ENCODE measurements around the gene FBXO21.
"Not testable (repeated sequence)": the region's sequence is repeated elsewhere in the genome, so short reads cannot be mapped to it uniquely, and the experiment has no call there.

FBXO21 gene, protein sequence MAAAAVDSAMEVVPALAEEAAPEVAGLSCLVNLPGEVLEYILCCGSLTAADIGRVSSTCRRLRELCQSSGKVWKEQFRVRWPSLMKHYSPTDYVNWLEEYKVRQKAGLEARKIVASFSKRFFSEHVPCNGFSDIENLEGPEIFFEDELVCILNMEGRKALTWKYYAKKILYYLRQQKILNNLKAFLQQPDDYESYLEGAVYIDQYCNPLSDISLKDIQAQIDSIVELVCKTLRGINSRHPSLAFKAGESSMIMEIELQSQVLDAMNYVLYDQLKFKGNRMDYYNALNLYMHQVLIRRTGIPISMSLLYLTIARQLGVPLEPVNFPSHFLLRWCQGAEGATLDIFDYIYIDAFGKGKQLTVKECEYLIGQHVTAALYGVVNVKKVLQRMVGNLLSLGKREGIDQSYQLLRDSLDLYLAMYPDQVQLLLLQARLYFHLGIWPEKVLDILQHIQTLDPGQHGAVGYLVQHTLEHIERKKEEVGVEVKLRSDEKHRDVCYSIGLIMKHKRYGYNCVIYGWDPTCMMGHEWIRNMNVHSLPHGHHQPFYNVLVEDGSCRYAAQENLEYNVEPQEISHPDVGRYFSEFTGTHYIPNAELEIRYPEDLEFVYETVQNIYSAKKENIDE

DNA sequence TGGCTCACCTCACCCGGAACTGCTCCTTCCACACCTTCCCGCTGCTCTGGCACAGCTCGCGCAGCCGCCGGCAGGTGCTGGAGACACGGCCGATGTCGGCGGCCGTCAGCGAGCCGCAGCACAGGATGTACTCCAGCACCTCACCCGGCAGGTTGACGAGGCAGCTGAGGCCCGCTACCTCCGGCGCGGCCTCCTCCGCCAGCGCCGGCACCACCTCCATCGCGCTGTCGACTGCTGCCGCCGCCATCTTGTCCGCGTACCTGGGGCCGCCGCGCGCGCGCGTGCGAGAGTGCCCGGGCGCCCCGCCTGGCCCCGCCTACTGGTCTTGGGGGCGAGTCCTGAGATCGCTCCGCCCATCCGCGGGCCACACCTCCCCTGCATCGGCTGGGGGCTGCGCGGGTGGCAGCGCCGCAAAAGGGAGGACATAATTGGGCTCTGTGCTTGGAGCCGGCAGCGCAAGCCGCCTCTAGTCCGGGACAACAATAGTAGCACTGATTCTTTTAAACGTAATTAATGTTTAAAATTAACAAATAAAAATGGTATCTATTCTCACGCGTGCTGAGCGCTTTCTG, at the start of gene FBXO21:
Gene FBXO21, minus strand, starts transcription at position 261 of the 572 bp plus-strand sequence. Its CDS starts 14 bp downstream, at position 247.
- DNase-seq (ENCODE audit: low spot score): peak; percentile 89

- peak; percentile 36 for DNase-seq (ENCODE audit: low spot score)
These were observed 46.3 kb upstream of the FBXO21 start for GRCh38 chr12:117236456-117237001.

DNA sequence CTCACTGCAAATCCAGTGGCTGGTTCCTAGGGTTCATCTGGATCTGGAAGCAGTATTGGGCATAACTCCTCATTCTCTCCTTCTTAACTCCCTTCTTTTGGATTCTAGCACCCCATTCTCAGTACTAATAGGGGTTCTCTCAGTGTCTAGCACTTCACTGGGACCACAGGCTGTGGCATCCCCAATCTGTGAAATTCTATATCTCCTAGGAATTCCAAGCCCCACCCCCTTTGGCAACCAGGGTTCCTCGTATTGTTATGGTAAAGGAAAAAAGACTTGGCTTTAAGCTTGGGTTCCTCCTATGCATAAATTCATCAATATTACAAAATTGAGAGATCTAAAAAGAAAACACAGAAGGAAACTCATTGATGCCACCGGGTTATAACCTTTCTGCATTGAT, 45.0 kb upstream of the FBXO21 start:
- DNase-seq (ENCODE audit: low spot score): no peak

GRCh38 chr12:117234441-117234840, 44.2 kb upstream of the FBXO21 start:
- DNase-seq (ENCODE audit: low spot score): no peak

- DNase-seq (ENCODE audit: low spot score): no peak
These were observed 41.5 kb upstream of the FBXO21 start for GRCh38 chr12:117231750-117232149.

DNA sequence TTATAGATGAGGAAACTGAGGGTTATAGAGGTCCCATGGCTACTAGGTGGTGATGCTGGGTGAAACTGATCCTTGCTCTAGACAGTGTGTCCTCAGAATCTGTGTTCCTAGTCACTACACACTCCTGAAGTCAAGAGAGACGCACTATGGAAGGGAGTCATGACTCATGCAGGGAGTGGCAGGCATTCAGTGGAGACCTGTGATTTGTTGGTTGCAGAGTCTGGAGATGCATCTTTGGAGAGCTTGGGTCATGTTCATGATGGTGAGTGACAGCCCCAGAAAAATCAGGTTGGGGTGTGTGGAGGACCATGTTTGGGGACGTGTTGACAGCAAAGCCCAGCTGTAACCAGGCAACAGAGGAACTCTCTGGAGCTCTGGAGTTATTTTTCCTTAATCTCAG, 38.0 kb upstream of the FBXO21 start:
- DNase-seq (ENCODE audit: low spot score): no peak

DNA sequence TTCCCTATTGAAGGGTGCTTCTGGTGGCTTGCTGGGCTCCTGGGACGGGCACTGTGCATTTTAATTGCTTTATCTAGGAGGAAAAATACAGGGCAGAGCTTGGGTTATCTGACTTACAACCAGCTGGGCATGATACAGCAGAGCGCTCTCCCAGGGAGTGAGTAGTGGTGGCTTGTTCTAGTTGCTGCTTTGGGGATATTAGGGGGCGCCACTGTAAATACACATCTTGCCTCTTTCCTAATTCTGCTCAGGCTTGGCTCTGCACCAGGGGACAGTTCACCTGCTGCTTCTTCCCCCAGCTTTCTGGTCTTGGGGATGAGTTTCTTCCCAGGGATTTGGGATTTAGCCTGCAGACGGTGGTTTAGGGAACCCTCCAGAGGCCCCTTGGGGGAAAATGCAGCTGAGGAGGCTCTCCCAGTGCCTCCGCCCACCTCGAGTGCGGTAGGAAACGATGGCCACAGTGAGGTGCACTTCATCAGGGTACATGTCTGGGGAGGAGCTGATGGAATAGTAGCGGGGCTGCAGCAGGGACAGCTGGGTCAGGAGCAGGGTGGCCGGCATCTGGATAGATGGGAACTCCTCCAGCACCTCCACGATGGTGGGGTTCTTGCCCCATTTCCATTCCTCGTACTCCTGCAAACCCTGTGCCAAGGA, 36.9 kb upstream of the FBXO21 start:
- no peak for DNase-seq (ENCODE audit: low spot score)

GRCh38 chr12:117226505-117226904, 36.2 kb upstream of the FBXO21 start:
- no peak for DNase-seq (ENCODE audit: low spot score)

GRCh38 chr12:117225179-117225578, 34.9 kb upstream of the FBXO21 start:
- DNase-seq (ENCODE audit: low spot score): no peak

DNA sequence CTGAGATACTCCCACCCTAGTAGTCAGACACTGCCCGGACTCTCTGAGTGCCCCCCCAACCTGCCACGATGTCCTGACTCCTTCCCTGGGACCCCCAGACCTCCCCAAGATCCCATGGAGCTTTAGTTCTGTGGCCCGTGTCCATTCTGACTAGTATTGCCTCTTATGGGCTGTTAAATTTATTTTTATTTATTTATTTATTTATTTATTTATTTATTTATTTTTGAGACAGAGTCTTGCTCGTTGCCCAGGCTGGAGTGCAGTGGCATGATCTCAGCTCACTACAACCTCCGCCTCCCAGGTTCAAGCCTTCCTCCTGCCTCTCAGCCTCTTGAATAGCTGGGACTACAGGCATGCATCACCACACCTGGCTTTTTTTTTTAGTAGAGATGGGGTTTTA, 30.7 kb upstream of the FBXO21 start:
- DNase-seq (ENCODE audit: low spot score): not testable (repeated sequence)

DNA sequence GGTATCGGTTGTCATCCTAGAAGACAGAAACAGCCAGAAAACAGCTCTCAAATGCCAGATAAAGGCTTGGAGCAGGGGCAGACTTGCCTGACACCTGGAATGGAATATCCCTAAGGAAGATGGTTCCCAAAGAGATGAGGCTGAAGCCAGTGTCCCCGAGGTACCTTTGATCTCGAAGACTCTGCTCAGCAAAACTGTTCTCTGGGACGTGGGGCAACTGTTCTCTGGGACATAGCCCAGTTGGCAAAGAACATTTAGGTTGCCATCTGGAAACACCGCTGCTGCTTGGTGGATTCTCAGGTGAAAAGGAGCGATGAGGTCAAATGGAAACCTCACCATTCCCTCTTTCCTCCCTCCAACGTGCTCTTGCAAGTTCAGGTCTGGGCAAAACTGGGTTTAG, 27.9 kb upstream of the FBXO21 start:
- no peak for DNase-seq (ENCODE audit: low spot score)

GRCh38 chr12:117216686-117217085, 26.4 kb upstream of the FBXO21 start:
- DNase-seq (ENCODE audit: low spot score): no peak

- DNase-seq (ENCODE audit: low spot score): no peak
These were observed 24.5 kb upstream of the FBXO21 start for GRCh38 chr12:117214797-117215196.

DNA sequence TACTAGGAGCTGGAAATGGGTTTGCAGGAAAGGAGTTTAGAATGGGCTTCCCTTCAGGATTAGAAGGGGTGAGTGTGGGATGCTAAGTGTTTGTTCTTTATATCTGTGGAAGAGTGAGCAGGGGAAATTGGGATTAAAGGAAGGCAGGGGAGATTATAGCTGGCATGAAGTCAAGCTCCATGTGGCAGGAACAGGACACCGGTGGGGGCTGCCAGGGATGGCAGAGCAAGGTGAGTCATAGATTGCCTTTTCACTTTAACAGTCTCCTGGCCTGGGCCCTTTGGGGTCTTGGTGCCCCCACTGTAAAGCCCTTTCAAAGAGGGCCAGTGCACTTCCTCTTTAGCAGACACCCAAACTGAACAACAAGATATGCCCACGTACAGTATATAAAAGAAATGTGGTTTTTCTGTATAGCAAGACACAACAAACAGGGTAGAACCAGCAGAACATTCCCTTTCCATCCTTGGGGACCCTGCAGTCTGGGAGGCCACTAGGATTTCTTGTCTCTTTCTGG, 23.1 kb upstream of the FBXO21 start:
- no peak for DNase-seq (ENCODE audit: low spot score)

- peak; percentile 64 for DNase-seq (ENCODE audit: low spot score)
These were observed 22.4 kb upstream of the FBXO21 start for GRCh38 chr12:117212563-117213190.

GRCh38 chr12:117210266-117210918, 20.1 kb upstream of the FBXO21 start:
- no peak for DNase-seq (ENCODE audit: low spot score)

- no peak for DNase-seq (ENCODE audit: low spot score)
These were observed 19.4 kb upstream of the FBXO21 start for GRCh38 chr12:117209626-117210025.

DNA sequence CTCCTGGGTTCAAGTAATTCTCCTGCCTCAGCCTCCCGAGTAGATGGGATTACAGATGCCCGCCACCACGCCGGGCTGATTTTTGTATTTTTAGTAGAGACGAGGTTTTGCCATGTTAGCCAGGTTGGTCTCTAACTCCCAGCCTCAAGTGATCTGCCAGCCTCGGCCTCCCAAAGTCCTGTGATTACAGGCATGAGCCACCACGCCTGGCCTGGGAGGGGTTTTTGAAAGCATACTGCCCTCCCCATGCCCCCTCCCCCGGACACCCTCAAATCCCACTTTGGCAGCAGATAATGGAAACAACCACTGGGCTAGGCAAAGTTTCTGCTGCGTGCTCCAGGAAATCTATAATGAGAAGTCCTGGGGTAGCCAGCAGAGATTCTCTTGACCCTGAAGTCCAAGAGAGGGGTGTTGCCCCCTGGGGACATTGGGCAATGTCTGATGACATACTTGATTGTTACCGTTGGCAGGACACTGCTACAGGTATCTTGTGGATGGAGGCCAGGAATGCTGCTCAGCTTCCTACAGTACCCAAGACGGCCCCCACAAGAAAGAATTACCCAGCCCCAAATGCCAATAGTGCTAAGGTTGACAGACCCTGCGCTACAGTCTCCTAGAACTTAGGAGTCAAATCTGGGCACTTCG, 18.7 kb upstream of the FBXO21 start:
- no peak for DNase-seq (ENCODE audit: low spot score)

- DNase-seq (ENCODE audit: low spot score): no peak
These were observed 17.9 kb upstream of the FBXO21 start for GRCh38 chr12:117208206-117208605.

DNA sequence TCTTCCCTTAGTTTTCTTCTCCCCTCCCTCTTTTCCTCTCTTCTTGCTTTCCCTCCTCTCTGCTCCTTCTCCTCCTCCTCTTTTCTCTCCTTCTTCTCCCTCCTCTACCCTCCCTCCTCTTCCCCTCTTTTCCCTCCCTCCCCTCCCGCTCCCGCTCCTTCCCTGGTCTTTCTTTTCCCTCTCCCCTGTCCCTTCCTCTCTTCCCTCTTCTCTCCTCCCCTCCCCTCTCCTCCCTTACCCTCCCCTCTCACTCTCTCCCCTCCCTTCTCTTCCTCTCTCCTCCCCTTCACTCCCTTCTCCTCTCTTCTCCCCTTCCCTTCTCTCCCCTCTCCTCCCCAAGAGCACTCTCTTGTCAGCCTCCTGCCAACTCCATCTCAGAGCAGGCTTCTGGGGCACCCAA, 17.4 kb upstream of the FBXO21 start:
- no peak for DNase-seq (ENCODE audit: low spot score)

- DNase-seq (ENCODE audit: low spot score): no peak
These were observed 12.3 kb upstream of the FBXO21 start for GRCh38 chr12:117202556-117202955.
